DOHH2 (cell line): ENCODE results near the gene TTC13.

Source experiments
- H3F3A ChIP-seq: fragments of 200-600 bp; sonication (generic), shearing (Covaris generic); 2 replicates; pipeline ENCODE4 v1.6.0; 2016; ENCODE audit warnings: antibody characterized with exemption, mild to moderate bottlenecking; ENCODE audit not compliant: control insufficient read depth, insufficient read depth
- H3K27ac ChIP-seq: fragments of 200-600 bp; sonication (generic); 2 replicates; pipeline ENCODE4 v1.5.1; 2014; ENCODE audit warnings: low read depth, mild to moderate bottlenecking, low read length, moderate library complexity
- H3K27me3 ChIP-seq: fragments of 200-600 bp; sonication (generic); 2 replicates; pipeline ENCODE4 v1.6.1; 2014; ENCODE audit warnings: mild to moderate bottlenecking, low read length, mixed read lengths; ENCODE audit not compliant: control insufficient read depth
- H3K36me3 ChIP-seq: fragments of 200-600 bp; sonication (generic); 2 replicates; pipeline ENCODE4 v1.6.1; 2014; ENCODE audit warnings: mild to moderate bottlenecking, low read length, moderate library complexity, mixed read lengths; ENCODE audit not compliant: control insufficient read depth
- H3K4me1 ChIP-seq: fragments of 200-600 bp; sonication (generic); 2 replicates; pipeline ENCODE4 v1.6.1; 2014; ENCODE audit warnings: mild to moderate bottlenecking, low read length, mixed read lengths; ENCODE audit not compliant: control insufficient read depth
- H3K4me2 ChIP-seq: fragments of 200-600 bp; sonication (generic); 2 replicates; pipeline ENCODE4 v1.6.0; 2014; ENCODE audit warnings: mild to moderate bottlenecking, low read length, moderate library complexity
- H3K4me3 ChIP-seq: fragments of 200-600 bp; sonication (generic); 2 replicates; pipeline ENCODE4 v1.5.1; 2014; ENCODE audit warnings: mild to moderate bottlenecking, low read length, mixed read lengths
- H3K79me2 ChIP-seq: fragments of 200-600 bp; sonication (generic); 2 replicates; pipeline ENCODE4 v1.6.1; 2014; ENCODE audit warnings: mild to moderate bottlenecking, low read length, mixed read lengths; ENCODE audit not compliant: control insufficient read depth
- H3K9me2 ChIP-seq: fragments of 200-600 bp; sonication (generic); replicated peaks from 2 replicates; pipeline ENCODE4 v1.6.1; 2014; ENCODE audit warnings: mild to moderate bottlenecking, low read length, mixed read lengths; ENCODE audit not compliant: control insufficient read depth
- H3K9me3 ChIP-seq: fragments of 200-600 bp; sonication (generic); 2 replicates; pipeline ENCODE4 v1.6.1; 2014; ENCODE audit warnings: antibody characterized with exemption, low read length, mixed read lengths; ENCODE audit not compliant: control insufficient read depth, insufficient read depth
- H4K20me1 ChIP-seq: fragments of 200-600 bp; sonication (generic); 2 replicates; pipeline ENCODE4 v1.6.0; 2014; ENCODE audit warnings: low read depth, mild to moderate bottlenecking, antibody characterized with exemption, low read length, moderate library complexity; ENCODE audit not compliant: control insufficient read depth, insufficient read depth
- CTCF ChIP-seq: fragments of 200-600 bp; sonication (generic); IDR thresholded peaks from one replicate; pipeline ENCODE4 v1.5.1; 2014; ENCODE audit warnings: antibody characterized with exemption, mild to moderate bottlenecking, low read depth, low read length; ENCODE audit not compliant: poor library complexity, severe bottlenecking
- EZH2phosphoT487 ChIP-seq: fragments of 200-600 bp; sonication (generic); IDR thresholded peaks from 2 replicates; pipeline ENCODE4 v1.6.1; 2017; ENCODE audit warnings: borderline replicate concordance, mild to moderate bottlenecking, antibody characterized with exemption, low read length, moderate library complexity, mixed read lengths

Gene TTC13

GRCh38 chr1:230917284-230918135 is 61.2 kb downstream of the TTC13 start:
- no peaks in the 10 kb centered on the region for H3K9me3 ChIP-seq
- no peaks in the 10 kb centered on the region for H3K79me2 ChIP-seq
- H3K27me3 ChIP-seq, result no peaks in the 10 kb centered on the region
- H3K27ac ChIP-seq, result no peak overlapping the region
- no peak overlapping the region for H3K4me2 ChIP-seq
- no peaks in the 10 kb centered on the region for H3K4me1 ChIP-seq
- TF ChIP-seq CTCF (peak; percentile 90), EZH2phosphoT487 (no peak)
- no peaks in the 10 kb centered on the region for H3K9me2 ChIP-seq
- H3F3A ChIP-seq, result no peaks in the 10 kb centered on the region
- peaks cover 68% of the 10 kb centered on the region for H3K36me3 ChIP-seq
- H4K20me1 ChIP-seq, result no peaks in the 10 kb centered on the region
- H3K4me3 ChIP-seq, result no peak overlapping the region

- H3K79me2 ChIP-seq, result no peaks in the 10 kb centered on the region
- H3F3A ChIP-seq, result no peaks in the 10 kb centered on the region
- no peak overlapping the region for H3K27ac ChIP-seq
- H3K4me3 ChIP-seq, result no peak overlapping the region
- H3K27me3 ChIP-seq, result no peaks in the 10 kb centered on the region
- peaks cover 74% of the 10 kb centered on the region for H3K36me3 ChIP-seq
- no peak for TF ChIP-seq CTCF
- no peak for TF ChIP-seq EZH2phosphoT487
- no peaks in the 10 kb centered on the region for H3K9me2 ChIP-seq
- no peaks in the 10 kb centered on the region for H4K20me1 ChIP-seq
- H3K4me1 ChIP-seq, result no peaks in the 10 kb centered on the region
- H3K9me3 ChIP-seq, result no peaks in the 10 kb centered on the region
- no peak overlapping the region for H3K4me2 ChIP-seq
Observed at GRCh38 chr1:230916587-230917283, 61.9 kb downstream of the TTC13 start.

GRCh38 chr1:230915078-230915477 is 63.6 kb downstream of the TTC13 start:
- Histone ChIP-seq H3K27me3 (no peaks in the 10 kb centered on the region), H4K20me1 (no peaks in the 10 kb centered on the region), H3K9me2 (no peaks in the 10 kb centered on the region), H3K4me1 (no peaks in the 10 kb centered on the region), H3K4me2 (no peak overlapping the region), H3K9me3 (no peaks in the 10 kb centered on the region), H3K27ac (no peak overlapping the region), H3F3A (no peaks in the 10 kb centered on the region), H3K79me2 (no peaks in the 10 kb centered on the region), H3K36me3 (peaks cover 76% of the 10 kb centered on the region), H3K4me3 (no peak overlapping the region)
- no peak for TF ChIP-seq EZH2phosphoT487
- no peak for TF ChIP-seq CTCF
